Panc1 (cell line): ENCODE data around the gene PGD.

ENCODE experiments used
- POLR2AphosphoS5 ChIP-seq: IDR thresholded peaks from 2 replicates; pipeline ENCODE4 v1.6.1; 2012; ENCODE audit warnings: mild to moderate bottlenecking, low read depth, low read length, moderate library complexity
- TF ChIP-seq, protein P1 (sequence below): fragments of 450-650 bp; IDR thresholded peaks from 2 replicates; pipeline ENCODE4 v1.5.1; 2017; ENCODE audit warnings: mild to moderate bottlenecking

DNA sequence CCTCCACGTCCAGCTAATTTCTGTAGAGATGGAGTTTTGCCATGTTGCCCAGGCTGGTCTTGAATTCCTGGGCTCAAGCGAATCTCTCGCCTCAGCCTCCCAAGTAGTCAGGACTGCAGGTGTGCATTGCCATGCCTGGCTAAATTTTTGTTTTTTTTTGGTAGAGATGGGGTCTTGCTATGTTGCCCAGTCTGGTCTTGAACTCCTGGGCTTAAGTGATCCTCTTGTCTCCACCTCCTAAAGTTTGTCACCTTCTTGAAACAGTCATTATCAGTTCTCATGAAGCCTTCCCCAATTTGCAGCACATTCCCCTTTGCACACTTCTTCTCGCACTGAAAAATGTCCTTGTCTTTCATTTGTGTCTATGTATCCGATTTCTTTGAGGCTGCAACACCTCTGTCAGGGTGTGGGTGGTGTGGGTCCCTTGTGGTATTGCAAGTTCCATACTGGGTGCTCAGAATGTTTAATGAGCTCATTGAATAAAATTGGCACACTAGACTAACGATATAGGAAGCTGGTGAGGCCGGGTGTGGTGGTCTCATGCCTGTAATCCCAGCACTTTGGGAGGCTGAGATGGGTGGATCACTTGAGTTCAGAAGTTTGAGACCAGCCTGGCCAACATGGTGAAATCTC is 48.0 kb downstream of the PGD start:
- TF ChIP-seq, protein P1, sequence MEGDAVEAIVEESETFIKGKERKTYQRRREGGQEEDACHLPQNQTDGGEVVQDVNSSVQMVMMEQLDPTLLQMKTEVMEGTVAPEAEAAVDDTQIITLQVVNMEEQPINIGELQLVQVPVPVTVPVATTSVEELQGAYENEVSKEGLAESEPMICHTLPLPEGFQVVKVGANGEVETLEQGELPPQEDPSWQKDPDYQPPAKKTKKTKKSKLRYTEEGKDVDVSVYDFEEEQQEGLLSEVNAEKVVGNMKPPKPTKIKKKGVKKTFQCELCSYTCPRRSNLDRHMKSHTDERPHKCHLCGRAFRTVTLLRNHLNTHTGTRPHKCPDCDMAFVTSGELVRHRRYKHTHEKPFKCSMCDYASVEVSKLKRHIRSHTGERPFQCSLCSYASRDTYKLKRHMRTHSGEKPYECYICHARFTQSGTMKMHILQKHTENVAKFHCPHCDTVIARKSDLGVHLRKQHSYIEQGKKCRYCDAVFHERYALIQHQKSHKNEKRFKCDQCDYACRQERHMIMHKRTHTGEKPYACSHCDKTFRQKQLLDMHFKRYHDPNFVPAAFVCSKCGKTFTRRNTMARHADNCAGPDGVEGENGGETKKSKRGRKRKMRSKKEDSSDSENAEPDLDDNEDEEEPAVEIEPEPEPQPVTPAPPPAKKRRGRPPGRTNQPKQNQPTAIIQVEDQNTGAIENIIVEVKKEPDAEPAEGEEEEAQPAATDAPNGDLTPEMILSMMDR, result no peak
- TF ChIP-seq POLR2AphosphoS5, result no peak
